Uterus (tissue), 4 donors: ENCODE data around the gene STK36. TPM values are rescaled to one million over a fixed set of nuclear protein-coding genes. Genes with fewer than 3 reads are reported as not detected.

Experiments used
- DNase-seq, 2 donors: peaks; one replicate each; pipeline ENCODE4 v3.0.0-alpha.2; 2019 to 2020
- H3K27ac ChIP-seq, 2 donors: fragments of 200-600 bp; sonication (generic); 1 replicate in 1 of 2; 2 replicates in 1 of 2; pipeline ENCODE4 v1.5.1; 2016 to 2018
- H3K27me3 ChIP-seq, 2 donors: fragments of 200-600 bp; sonication (generic); one replicate each; pipeline ENCODE4 v1.5.1; 2018 to 2019; ENCODE audit warnings: control low read depth in 1 of 2
- H3K36me3 ChIP-seq, 2 donors: fragments of 200-600 bp; sonication (generic); one replicate each; pipeline ENCODE4 v1.5.1; 2019; ENCODE audit warnings: control low read depth in 1 of 2
- H3K4me1 ChIP-seq, 2 donors: fragments of 200-600 bp; sonication (generic); one replicate each; pipeline ENCODE4 v1.5.1; 2018 to 2019; ENCODE audit warnings: control low read depth in 1 of 2
- H3K4me3 ChIP-seq, 2 donors: fragments of 200-600 bp; sonication (generic); 1 replicate in 1 of 2; 2 replicates in 1 of 2; pipeline ENCODE4 v1.5.1; 2018 to 2019; ENCODE audit warnings: mild to moderate bottlenecking in 1 of 2
- H3K9me3 ChIP-seq, 2 donors: fragments of 200-600 bp; sonication (generic); one replicate each; pipeline ENCODE4 v1.5.1; 2019; ENCODE audit warnings: control low read depth in 1 of 2
- POLR2A ChIP-seq, 2 donors: fragments of 450-650 bp; IDR thresholded peaks; one replicate each; pipeline ENCODE4 v1.6.1; 2016; ENCODE audit warnings: antibody characterized with exemption in 2 of 2, mild to moderate bottlenecking in 1 of 2, moderate library complexity in 1 of 2
- intact Hi-C: fragments of 100-400 bp; cut with DNase I; formaldehyde crosslinking; loops from one replicate; pipeline ENCODE4 v1.15.1; 2023; ENCODE audit warnings: low total_unique reads
- total RNA-seq, 4 donors: library from RNA; depleted of rRNA in 3 of 4; stranded (reverse); fragments of >200 nt in 3 of 4; gene quantifications; one replicate each; pipeline versions ENCODE4 v1.1.0 to v1.2.4, GENCODE V29; 2014 to 2023
- TF ChIP-seq, protein P1 (sequence below), 4 experiments: fragments of 200-600 bp in 2 of 4; fragments of 450-650 bp in 2 of 4; sonication (generic) in 2 of 4; IDR thresholded peaks; one replicate each; pipeline ENCODE4 v1.5.1; 2016 to 2019; ENCODE audit warnings: antibody characterized with exemption in 4 of 4, mild to moderate bottlenecking in 2 of 4, moderate library complexity in 1 of 4
- donor health status: DM: yes; HTN: yes; CAD: no.

The STK36 gene
- total RNA-seq, 4 donors from 2014 or later, result 7.4 to 52.1 (median 45.5) TPM

DNA sequence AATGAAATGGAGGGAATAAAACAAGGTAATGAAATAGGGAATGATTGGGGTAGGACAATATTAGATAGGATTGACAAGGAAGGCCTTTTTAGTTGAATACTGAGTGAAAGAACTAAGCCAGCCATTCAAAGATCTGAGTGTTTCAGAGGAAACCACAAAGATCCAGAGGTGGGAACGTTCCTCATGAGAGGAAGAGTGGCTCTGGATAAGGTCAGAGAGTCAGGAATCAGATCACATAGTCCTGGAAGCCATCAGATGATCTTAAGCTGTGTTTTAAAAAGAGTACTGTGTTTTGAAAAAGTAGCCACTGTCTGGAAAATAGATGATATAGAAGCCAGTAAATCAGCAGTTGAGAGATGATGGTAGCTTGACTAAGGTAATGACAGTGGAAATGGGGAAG is 50.5 kb downstream of the STK36 start:
- Histone ChIP-seq H3K27me3 (no peaks in the 10 kb centered on the region), H3K36me3 (no peaks in the 10 kb centered on the region), H3K9me3 (no peaks in the 10 kb centered on the region), H3K27ac (no peak overlapping the region), H3K4me1 (no peaks in the 10 kb centered on the region), H3K4me3 (no peak overlapping the region)
- intact Hi-C loops, result no loop called here
- no peak for DNase-seq
- TF ChIP-seq, protein P1, sequence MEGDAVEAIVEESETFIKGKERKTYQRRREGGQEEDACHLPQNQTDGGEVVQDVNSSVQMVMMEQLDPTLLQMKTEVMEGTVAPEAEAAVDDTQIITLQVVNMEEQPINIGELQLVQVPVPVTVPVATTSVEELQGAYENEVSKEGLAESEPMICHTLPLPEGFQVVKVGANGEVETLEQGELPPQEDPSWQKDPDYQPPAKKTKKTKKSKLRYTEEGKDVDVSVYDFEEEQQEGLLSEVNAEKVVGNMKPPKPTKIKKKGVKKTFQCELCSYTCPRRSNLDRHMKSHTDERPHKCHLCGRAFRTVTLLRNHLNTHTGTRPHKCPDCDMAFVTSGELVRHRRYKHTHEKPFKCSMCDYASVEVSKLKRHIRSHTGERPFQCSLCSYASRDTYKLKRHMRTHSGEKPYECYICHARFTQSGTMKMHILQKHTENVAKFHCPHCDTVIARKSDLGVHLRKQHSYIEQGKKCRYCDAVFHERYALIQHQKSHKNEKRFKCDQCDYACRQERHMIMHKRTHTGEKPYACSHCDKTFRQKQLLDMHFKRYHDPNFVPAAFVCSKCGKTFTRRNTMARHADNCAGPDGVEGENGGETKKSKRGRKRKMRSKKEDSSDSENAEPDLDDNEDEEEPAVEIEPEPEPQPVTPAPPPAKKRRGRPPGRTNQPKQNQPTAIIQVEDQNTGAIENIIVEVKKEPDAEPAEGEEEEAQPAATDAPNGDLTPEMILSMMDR (IDR thresholded peaks at IDR 0.05), result no peak
- TF ChIP-seq POLR2A (IDR thresholded peaks at IDR 0.05), result no peak

DNA sequence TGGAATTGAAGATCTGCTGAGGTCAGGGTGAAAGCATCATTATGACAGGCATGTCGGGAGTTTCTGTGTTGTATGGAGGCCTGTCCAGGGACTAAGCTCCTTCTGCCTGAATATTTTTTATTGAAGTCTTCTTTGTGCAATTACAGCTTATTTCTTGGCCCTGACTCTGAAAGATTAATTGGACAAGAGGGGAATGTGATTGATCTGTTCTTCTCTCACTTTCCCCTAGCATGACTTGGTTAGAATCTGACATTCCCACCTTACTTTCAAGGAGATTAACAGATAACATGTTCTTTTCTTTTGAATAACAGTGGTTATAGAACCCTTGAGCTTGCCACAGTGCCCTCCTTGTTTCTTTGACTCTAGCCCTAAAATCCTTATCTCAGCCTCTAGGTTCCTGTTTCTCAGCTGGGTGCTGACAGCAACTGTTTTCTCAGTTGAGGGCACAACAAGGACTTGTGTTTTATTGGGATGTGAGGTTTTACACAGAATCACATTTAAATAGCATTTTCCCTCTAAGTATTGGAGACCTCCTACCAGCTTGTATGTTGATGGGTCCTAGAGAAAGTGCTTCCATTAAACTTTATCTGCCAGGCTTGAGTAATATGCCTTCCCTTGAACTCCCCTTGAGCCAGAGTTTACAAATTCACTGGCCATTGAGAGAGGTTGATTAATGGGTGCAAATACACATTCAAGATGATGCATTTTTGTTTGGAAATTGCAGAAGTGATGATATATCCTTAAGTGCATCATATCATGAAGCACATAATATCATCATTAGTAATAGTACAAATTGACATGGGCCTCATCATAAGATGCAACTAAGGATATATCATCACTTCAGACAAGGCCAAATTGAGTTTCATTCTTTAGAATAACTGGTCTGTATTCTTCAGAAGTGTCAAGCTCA is 51.2 kb downstream of the STK36 start:
- TF ChIP-seq, protein P1 (IDR thresholded peaks at IDR 0.05), result no peak
- no peak for TF ChIP-seq POLR2A (IDR thresholded peaks at IDR 0.05)
- Histone ChIP-seq H3K4me3 (no peak overlapping the region), H3K9me3 (no peaks in the 10 kb centered on the region), H3K27ac (no peak overlapping the region), H3K4me1 (no peaks in the 10 kb centered on the region), H3K27me3 (no peaks in the 10 kb centered on the region), H3K36me3 (no peaks in the 10 kb centered on the region)
- no peak for DNase-seq
- intact Hi-C loops, result no loop called here

DNA sequence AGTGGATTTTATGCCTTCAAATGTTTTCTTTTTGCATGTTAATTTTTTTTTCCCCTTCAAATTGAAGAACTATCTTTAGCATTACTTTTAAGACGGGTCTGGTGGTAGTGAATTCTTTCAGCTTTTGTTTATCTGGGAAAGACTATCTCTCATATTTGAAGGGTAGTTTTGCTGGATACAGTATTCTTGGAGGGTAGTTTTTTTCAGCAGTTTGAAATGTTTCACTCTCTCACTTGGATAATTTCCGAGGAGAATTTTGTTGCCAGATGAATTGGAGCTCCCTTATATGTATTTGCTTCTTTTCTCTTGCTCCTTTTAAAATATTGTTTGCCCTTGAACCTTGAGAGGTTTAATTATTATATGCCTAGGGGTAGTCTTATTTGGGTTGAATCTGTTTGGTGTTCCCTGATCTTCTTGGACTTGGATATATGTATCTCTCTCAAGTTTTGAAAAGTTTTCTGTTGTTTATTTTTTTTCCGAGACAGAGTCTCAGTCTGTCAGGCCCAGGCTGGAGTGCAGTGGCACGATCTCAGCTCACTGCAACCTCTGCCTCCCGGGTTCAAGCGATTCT is 54.2 kb downstream of the STK36 start:
- H3K27ac ChIP-seq, result no peak overlapping the region
- TF ChIP-seq POLR2A (IDR thresholded peaks at IDR 0.05), result no peak
- TF ChIP-seq, protein P1 (IDR thresholded peaks at IDR 0.05), result no peak
- no peak for DNase-seq
- no peaks in the 10 kb centered on the region for H3K27me3 ChIP-seq
- no peak overlapping the region for H3K4me3 ChIP-seq
- no peaks in the 10 kb centered on the region for H3K4me1 ChIP-seq
- H3K9me3 ChIP-seq, result no peaks in the 10 kb centered on the region
- intact Hi-C loops, result no loop called here
- no peaks in the 10 kb centered on the region for H3K36me3 ChIP-seq

DNA sequence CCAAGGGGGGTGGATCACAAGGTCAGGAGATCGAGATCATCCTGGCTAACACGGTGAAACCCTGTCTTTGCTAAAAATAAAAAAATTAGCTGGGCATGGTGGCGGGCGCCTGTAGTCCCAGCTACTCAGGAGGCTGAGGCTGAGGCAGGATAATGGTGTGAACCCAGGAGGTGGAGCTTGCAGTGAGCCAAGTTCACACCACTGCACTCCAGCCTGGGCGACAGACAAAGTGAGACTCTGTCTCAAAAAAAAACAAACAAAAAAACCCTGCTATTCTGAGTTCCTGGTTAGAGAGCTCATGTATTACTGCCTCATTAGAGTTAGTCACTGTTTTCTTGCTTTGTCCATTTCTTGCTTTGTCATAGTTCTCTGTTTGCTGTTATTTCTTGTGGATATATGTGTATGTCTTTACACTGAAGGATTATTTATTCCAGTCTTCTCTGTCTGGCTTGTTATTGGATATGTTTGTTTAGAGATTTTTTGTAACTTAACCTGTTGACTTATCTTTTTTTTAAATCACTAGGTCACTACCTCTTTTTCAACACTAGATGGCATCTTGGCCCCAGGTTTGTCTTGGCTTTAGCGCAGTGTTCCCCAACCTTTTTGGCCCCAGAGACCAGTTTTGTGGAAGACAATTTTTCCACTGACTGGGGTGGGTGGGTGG is 55.7 kb downstream of the STK36 start:
- TF ChIP-seq POLR2A (IDR thresholded peaks at IDR 0.05), result no peak
- TF ChIP-seq, protein P1 (IDR thresholded peaks at IDR 0.05), result no peak
- no peaks in the 10 kb centered on the region for H3K9me3 ChIP-seq
- H3K4me3 ChIP-seq, result no peak overlapping the region
- no peaks in the 10 kb centered on the region for H3K27me3 ChIP-seq
- intact Hi-C loops, result no loop called here
- no peak overlapping the region for H3K27ac ChIP-seq
- H3K4me1 ChIP-seq, result peaks cover 0 to 7% of the 10 kb centered on the region in 2 donors
- H3K36me3 ChIP-seq, result no peaks in the 10 kb centered on the region
- DNase-seq, result no peak

DNA sequence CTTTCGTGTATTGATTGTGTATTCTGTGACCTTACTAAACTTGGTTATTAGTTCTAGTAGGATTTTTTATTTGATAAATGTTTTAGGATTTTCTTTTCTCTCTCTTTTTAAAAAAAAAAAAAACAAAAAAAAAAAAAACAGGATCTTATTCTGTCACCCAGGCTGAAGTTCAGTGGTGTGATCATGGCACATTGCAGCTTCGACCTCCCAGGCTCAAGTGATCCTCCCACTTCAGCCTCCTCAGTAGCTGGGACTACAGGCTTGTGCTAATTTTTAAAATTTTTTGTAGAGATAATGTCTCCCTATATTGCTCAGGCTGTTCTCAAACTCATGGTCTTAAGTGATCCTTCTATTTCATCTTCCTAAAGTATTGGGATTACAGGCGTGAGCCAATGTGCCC is 57.8 kb downstream of the STK36 start:
- H3K27ac ChIP-seq, result no peak overlapping the region
- intact Hi-C loops, result no loop called here
- H3K4me3 ChIP-seq, result no peak overlapping the region
- H3K27me3 ChIP-seq, result no peaks in the 10 kb centered on the region
- DNase-seq, result no peak
- TF ChIP-seq, protein P1 (IDR thresholded peaks at IDR 0.05), result no peak
- no peak for TF ChIP-seq POLR2A (IDR thresholded peaks at IDR 0.05)
- peaks cover 0 to 7% of the 10 kb centered on the region in 2 donors for H3K4me1 ChIP-seq
- no peaks in the 10 kb centered on the region for H3K9me3 ChIP-seq
- no peaks in the 10 kb centered on the region for H3K36me3 ChIP-seq
